Activated T-helper 17 cell treated with anti-CD3 and anti-CD28 coated beads, Interleukin-2, amount 50 U/mL, for 72 hours (primary cell): Measurements from ENCODE around the gene PRDM5. TPM values are rescaled to one million over a fixed set of nuclear protein-coding genes. Genes with fewer than 3 reads are reported as not detected.

Experiments used
- ATAC-seq: fragments of 150-1000 bp; cut with Tn5 transposase; replicated peaks from 2 replicates; pipeline ENCODE4 v1.10.0; 2021; ENCODE audit warnings: mild to moderate bottlenecking, moderate library complexity
- H3K27ac Mint-ChIP-seq: one replicate; pipeline ENCODE4 v1.8.0; 2022; ENCODE audit warnings: mixed read lengths
- H3K27me3 Mint-ChIP-seq: one replicate; pipeline ENCODE4 v1.8.0; 2022; ENCODE audit warnings: mixed read lengths
- H3K36me3 Mint-ChIP-seq: one replicate; pipeline ENCODE4 v1.8.0; 2022; ENCODE audit warnings: low read depth, mild to moderate bottlenecking, mixed read lengths
- H3K4me1 Mint-ChIP-seq: one replicate; pipeline ENCODE4 v1.8.0; 2022; ENCODE audit warnings: mixed read lengths
- H3K4me3 Mint-ChIP-seq: one replicate; pipeline ENCODE4 v1.8.0; 2022; ENCODE audit warnings: mild to moderate bottlenecking, mixed read lengths
- H3K9me3 Mint-ChIP-seq: one replicate; pipeline ENCODE4 v1.8.0; 2022; ENCODE audit warnings: mixed read lengths
- total RNA-seq, 2 donors: library from RNA; stranded (reverse); gene quantifications; one replicate each; pipeline ENCODE4 v1.2.3, GENCODE V29; 2022

The PRDM5 gene
- total RNA-seq, 2 donors from 2014 or later: 0.21 to 0.52 TPM

- H3K4me3 Mint-ChIP-seq: no peak overlapping the region
- no peaks in the 10 kb centered on the region for H3K36me3 Mint-ChIP-seq
- no peak overlapping the region for H3K27ac Mint-ChIP-seq
- H3K4me1 Mint-ChIP-seq: no peaks in the 10 kb centered on the region
- no peak for ATAC-seq
- H3K27me3 Mint-ChIP-seq: no peaks in the 10 kb centered on the region
- no peaks in the 10 kb centered on the region for H3K9me3 Mint-ChIP-seq
These were observed 41.2 kb downstream of the PRDM5 start for GRCh38 chr4:120881351-120881750.

GRCh38 chr4:120877021-120877420 lies 45.5 kb downstream of the PRDM5 start:
- Mint-ChIP-seq H3K27ac (no peak overlapping the region), H3K36me3 (no peaks in the 10 kb centered on the region), H3K9me3 (no peaks in the 10 kb centered on the region), H3K4me3 (no peak overlapping the region), H3K4me1 (no peaks in the 10 kb centered on the region), H3K27me3 (no peaks in the 10 kb centered on the region)
- no peak for ATAC-seq

- peaks cover 3% of the 10 kb centered on the region for H3K27me3 Mint-ChIP-seq
- ATAC-seq: no peak
- no peaks in the 10 kb centered on the region for H3K4me1 Mint-ChIP-seq
- no peak overlapping the region for H3K4me3 Mint-ChIP-seq
- no peaks in the 10 kb centered on the region for H3K9me3 Mint-ChIP-seq
- no peak overlapping the region for H3K27ac Mint-ChIP-seq
- no peaks in the 10 kb centered on the region for H3K36me3 Mint-ChIP-seq
These were observed 47.4 kb downstream of the PRDM5 start for GRCh38 chr4:120874792-120875774.

- Mint-ChIP-seq H3K9me3 (no peaks in the 10 kb centered on the region), H3K4me1 (no peaks in the 10 kb centered on the region), H3K27me3 (peaks cover 8% of the 10 kb centered on the region), H3K36me3 (no peaks in the 10 kb centered on the region), H3K27ac (no peak overlapping the region), H3K4me3 (no peak overlapping the region)
- ATAC-seq: no peak
These were observed 49.0 kb downstream of the PRDM5 start for GRCh38 chr4:120873554-120873953.

- no peak for ATAC-seq
- H3K36me3 Mint-ChIP-seq: no peaks in the 10 kb centered on the region
- no peak overlapping the region for H3K27ac Mint-ChIP-seq
- H3K27me3 Mint-ChIP-seq: peaks cover 8% of the 10 kb centered on the region
- no peaks in the 10 kb centered on the region for H3K4me1 Mint-ChIP-seq
- H3K9me3 Mint-ChIP-seq: no peaks in the 10 kb centered on the region
- no peak overlapping the region for H3K4me3 Mint-ChIP-seq
These were observed 51.4 kb downstream of the PRDM5 start for GRCh38 chr4:120871173-120871572.

- Mint-ChIP-seq H3K9me3 (no peaks in the 10 kb centered on the region), H3K27me3 (peaks cover 8% of the 10 kb centered on the region), H3K4me1 (no peaks in the 10 kb centered on the region), H3K4me3 (no peak overlapping the region), H3K27ac (no peak overlapping the region), H3K36me3 (no peaks in the 10 kb centered on the region)
- no peak for ATAC-seq
These were observed 52.2 kb downstream of the PRDM5 start for GRCh38 chr4:120870279-120870673.

GRCh38 chr4:120869613-120870278 lies 52.8 kb downstream of the PRDM5 start:
- Mint-ChIP-seq H3K27ac (no peak overlapping the region), H3K36me3 (no peaks in the 10 kb centered on the region), H3K27me3 (peaks cover 8% of the 10 kb centered on the region), H3K4me1 (no peaks in the 10 kb centered on the region), H3K9me3 (no peaks in the 10 kb centered on the region), H3K4me3 (no peak overlapping the region)
- ATAC-seq: no peak

GRCh38 chr4:120867506-120867905 lies 55.0 kb downstream of the PRDM5 start:
- no peaks in the 10 kb centered on the region for H3K36me3 Mint-ChIP-seq
- H3K4me3 Mint-ChIP-seq: no peak overlapping the region
- ATAC-seq: no peak
- peaks cover 8% of the 10 kb centered on the region for H3K27me3 Mint-ChIP-seq
- H3K27ac Mint-ChIP-seq: no peak overlapping the region
- H3K4me1 Mint-ChIP-seq: no peaks in the 10 kb centered on the region
- no peaks in the 10 kb centered on the region for H3K9me3 Mint-ChIP-seq

- no peak for ATAC-seq
- no peak overlapping the region for H3K4me3 Mint-ChIP-seq
- no peaks in the 10 kb centered on the region for H3K36me3 Mint-ChIP-seq
These were observed 56.5 kb downstream of the PRDM5 start for GRCh38 chr4:120865985-120866384.

GRCh38 chr4:120864969-120865368 lies 57.6 kb downstream of the PRDM5 start:
- no peaks in the 10 kb centered on the region for H3K4me1 Mint-ChIP-seq
- H3K27me3 Mint-ChIP-seq: peaks cover 10% of the 10 kb centered on the region
- H3K27ac Mint-ChIP-seq: no peak overlapping the region
- no peak for ATAC-seq
- no peaks in the 10 kb centered on the region for H3K9me3 Mint-ChIP-seq
- H3K4me3 Mint-ChIP-seq: no peak overlapping the region
- no peaks in the 10 kb centered on the region for H3K36me3 Mint-ChIP-seq

More at GRCh38 chr4:120865985-120866384, 56.5 kb downstream of the PRDM5 start:
- Mint-ChIP-seq H3K4me1 (no peaks in the 10 kb centered on the region), H3K27me3 (peaks cover 10% of the 10 kb centered on the region), H3K9me3 (no peaks in the 10 kb centered on the region), H3K27ac (no peak overlapping the region)

- no peak for ATAC-seq
- Mint-ChIP-seq H3K9me3 (no peaks in the 10 kb centered on the region), H3K27me3 (peaks cover 5% of the 10 kb centered on the region), H3K36me3 (no peaks in the 10 kb centered on the region), H3K27ac (no peak overlapping the region), H3K4me3 (no peak overlapping the region), H3K4me1 (no peaks in the 10 kb centered on the region)
These were observed 60.1 kb downstream of the PRDM5 start for GRCh38 chr4:120862432-120862831.

- Mint-ChIP-seq H3K4me3 (no peak overlapping the region), H3K9me3 (no peaks in the 10 kb centered on the region), H3K4me1 (no peaks in the 10 kb centered on the region), H3K36me3 (no peaks in the 10 kb centered on the region), H3K27ac (no peak overlapping the region), H3K27me3 (peaks cover 5% of the 10 kb centered on the region)
- no peak for ATAC-seq
These were observed 60.7 kb downstream of the PRDM5 start for GRCh38 chr4:120861852-120862251.

GRCh38 chr4:120858776-120859175 lies 63.8 kb downstream of the PRDM5 start:
- Mint-ChIP-seq H3K9me3 (no peaks in the 10 kb centered on the region), H3K4me1 (peaks cover 5% of the 10 kb centered on the region), H3K36me3 (no peaks in the 10 kb centered on the region), H3K4me3 (no peak overlapping the region), H3K27me3 (peaks cover 5% of the 10 kb centered on the region), H3K27ac (no peak overlapping the region)
- ATAC-seq: peak; percentile 80

- Mint-ChIP-seq H3K27me3 (peaks cover 4% of the 10 kb centered on the region), H3K9me3 (no peaks in the 10 kb centered on the region), H3K27ac (no peak overlapping the region), H3K4me1 (peaks cover 5% of the 10 kb centered on the region), H3K4me3 (no peak overlapping the region), H3K36me3 (no peaks in the 10 kb centered on the region)
- ATAC-seq: no peak
These were observed 65.2 kb downstream of the PRDM5 start for GRCh38 chr4:120857312-120857711.

GRCh38 chr4:120856294-120856693 lies 66.2 kb downstream of the PRDM5 start:
- ATAC-seq: no peak
- Mint-ChIP-seq H3K36me3 (no peaks in the 10 kb centered on the region), H3K27ac (peak overlapping the region; percentile 10), H3K4me3 (no peak overlapping the region), H3K4me1 (peaks cover 5% of the 10 kb centered on the region), H3K9me3 (no peaks in the 10 kb centered on the region), H3K27me3 (no peaks in the 10 kb centered on the region)
